ENCODE data around the gene N4BP3. TPM values are rescaled to one million over a fixed set of nuclear protein-coding genes. Genes with fewer than 3 reads are reported as not detected.

Gene N4BP3
- total RNA-seq, 1 donor from 2014 or later, result 103 TPM

DNA sequence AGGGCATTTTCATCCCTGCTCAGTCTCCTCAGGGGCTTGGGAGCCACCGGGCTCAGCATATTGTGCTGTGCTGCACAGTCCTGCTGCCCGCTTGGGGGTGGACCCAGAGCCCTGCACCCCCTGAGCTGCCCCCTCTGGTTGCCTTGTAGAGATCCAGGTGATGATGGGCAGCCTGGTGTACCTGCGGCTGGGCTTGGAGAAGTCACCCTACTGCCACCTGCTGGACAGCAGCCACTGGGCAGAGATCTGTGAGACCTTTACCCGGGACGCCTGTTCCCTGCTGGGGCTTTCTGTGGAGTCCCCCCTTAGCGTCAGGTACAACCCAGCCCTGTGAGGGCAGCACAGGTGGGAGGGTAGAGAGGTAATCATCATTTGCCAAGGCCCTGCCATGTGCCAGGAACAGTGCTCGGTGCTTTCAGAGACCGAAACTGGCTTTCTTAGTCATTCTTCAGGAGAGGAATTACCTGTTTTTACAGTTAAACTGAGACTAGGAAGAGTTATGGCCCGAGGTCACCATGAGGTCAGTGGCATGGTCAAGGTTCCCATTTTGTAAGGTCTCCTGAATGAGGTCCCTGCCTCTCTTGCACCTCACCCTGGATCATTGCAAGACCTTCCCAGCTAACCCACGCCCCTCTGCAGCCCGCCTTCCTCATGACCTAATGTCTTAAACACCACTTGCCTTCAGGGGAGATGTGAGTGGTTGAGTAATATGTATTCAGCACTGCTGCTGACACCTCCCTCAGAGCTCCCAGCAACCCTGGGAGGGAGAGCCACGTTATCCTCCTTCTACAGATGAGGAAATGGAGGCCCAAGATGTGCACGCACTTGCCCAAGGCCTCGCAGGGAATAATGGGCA is 32.9 kb downstream of the N4BP3 start:
- DNase-seq (ENCODE audit: extremely low read depth, low read depth, low spot score), result no peak

DNA sequence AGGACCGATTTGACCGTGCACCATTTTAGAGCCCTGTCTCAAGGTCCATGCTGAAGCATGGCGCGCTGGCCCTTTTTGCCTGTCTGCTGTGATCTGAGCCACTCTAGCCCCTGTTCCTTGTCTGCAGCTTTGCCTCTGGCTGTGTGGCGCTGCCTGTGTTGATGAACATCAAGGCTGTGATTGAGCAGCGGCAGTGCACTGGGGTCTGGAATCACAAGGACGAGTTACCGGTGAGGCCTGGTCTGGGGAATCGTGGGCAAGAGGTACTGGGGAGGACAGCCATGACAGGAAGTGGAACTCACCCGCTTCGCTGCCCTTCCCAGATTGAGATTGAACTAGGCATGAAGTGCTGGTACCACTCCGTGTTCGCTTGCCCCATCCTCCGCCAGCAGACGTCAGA is 34.1 kb downstream of the N4BP3 start:
- no peak for DNase-seq (ENCODE audit: extremely low read depth, low read depth, low spot score)

DNA sequence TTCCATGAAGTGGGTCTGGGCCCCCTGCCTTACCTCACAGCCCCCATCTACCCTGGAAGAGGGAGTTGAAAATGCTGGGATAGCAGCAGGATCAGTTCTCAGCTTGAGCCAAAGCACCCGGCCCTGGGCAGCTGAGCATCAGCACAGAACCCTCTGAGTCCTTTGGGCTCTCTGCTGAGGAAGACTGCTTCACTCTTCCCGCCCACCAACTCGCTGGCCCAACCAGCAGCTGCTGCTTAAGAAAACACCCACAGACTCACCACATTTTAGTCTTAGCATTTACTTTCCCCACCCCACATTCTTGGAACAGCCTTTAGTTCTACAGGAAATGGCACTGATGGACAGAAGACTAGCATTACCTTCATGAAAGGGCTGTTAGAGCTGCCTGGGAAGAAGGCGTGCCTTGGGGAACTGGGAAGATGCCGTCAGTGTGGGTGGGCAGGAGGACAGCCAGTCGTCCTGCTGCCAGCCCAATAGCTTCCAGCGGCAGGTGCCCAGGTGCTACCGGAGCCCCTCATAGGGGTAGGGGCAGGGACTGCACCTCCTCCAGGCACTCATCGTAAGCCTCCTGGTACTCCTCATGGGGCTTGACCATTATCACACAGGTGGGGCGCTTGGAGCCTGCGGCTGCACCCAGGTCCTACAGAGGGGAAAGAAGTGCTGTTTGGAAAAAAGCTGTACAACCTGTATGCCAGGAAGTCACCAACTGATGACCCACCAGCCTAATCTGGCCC is 36.0 kb downstream of the N4BP3 start:
- no peak for DNase-seq (ENCODE audit: extremely low read depth, low read depth, low spot score)

DNA sequence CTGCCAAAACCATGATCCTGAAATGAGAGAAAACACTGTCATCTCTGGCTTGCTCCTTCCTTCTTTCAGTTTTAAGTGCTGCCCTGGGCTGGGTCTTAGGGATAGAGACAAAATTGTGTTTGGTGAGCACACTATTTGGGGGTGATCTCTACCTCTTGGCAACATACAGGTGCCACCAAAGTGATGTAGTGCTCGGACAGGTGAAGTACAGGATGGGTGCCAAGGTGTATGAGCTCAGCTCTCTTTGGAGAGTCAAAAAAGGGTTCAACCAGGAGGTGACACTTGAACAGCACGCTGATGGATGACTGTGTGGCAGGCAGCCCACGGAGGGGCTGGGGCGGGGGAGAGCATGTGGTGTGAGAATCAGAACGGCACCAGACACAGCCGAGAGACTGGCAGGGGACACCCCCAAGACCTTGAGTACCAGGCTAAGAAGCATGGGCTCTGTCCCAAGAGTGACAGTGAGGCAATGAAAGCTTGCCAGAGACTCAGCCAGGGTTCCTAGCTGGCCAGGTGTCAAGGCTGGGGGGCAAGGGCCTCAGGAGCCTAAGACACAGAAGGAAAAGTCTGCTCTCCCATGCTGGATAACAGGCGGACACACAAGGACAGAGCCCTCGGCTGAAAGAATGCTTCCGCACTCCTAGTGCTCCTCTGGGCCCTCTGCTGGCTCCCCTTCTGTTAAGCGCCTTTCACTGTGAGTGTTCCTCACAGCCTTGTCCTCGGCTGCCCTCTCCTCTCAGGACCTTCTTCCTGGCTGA is 37.8 kb downstream of the N4BP3 start:
- DNase-seq (ENCODE audit: extremely low read depth, low read depth, low spot score), result no peak

DNA sequence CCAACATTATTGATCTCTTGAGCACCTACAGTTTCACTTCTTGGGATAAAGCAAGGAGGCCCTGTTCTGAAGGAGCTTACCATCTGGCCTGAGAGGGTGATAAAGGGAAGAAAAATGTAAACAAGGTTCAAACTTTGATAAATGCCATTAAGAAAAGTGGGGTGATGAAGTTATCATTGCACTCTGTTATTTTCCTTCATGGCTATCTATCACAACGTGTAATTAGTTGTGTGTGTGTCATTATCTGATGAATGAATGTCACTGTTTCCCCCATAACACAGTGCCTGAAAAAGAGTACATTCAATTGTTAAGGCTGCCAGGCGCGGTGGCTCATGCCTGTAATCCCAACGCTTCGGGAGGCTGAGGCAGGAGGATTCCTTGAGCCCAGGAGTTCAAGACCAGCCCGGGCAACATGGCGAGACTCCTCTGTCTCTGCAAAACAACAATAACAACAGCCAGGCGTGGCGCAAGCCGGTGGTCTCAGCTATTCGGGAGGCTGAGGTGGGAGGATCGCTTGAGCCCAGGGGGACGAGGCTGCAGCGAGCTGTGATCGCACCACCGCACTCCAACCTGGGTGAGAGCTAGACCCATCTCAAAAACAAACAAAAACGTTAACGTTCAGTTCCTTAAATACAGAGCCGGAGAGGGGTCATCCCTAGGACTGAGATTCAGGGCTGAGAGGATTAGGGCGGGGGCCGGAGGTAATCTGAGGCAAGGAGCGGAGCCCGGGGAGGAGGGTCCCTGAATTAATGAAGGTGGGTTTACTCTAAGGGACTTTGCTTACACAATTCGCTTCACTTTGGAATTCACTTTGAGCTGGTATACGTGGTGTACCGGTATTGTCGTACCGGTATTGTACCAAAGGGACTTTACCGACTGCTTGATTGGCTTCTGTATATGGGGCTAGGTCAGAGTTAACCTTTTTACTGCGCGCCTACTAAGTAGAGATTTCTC is 39.4 kb downstream of the N4BP3 start:
- DNase-seq (ENCODE audit: extremely low read depth, low read depth, low spot score), result no peak

DNA sequence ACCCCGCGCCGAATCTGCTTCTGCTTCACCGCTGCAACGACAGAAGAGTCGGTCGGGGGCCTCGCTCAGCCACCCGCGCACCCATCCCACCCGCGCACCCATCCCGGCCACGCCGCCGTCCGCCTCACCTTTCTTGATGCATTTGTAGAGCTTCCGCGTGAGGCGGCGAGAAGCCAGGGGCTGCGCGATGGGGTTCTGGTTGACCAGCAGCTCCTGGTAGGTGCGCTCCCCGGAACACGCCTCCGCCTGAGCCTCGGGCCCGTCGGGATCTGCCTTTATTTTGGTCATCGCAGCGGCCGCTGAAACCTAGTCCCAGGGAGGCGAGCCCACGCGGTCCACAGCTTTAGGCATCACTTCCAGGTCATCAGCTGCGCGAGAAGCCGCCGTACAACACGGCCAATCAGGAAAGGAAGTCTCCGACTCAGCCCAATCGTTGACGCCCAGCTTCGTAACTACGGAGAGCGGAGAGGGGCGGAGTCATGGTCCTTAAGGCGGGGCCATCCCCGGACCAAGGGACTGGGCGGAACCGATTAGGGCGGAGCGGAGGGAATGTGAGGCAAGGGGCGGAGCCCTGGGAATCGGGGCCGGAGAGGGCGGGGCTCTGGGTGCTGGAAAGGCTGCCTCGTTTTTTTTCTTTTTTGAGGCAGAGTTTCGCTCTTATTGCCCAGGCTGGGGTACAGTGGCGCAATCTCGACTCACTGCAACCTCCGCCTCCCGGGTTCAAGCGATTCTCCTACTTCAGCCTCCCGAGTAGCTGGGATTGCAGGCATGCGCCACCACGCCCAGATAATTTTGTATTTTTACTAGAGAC is 40.4 kb downstream of the N4BP3 start, which contains the start of gene NHP2:
Gene NHP2, minus strand, starts transcription at position 356 of the 811 bp plus-strand sequence. Its CDS starts 68 bp downstream, at position 288.
- peak; percentile 93 for DNase-seq (ENCODE audit: extremely low read depth, low read depth, low spot score)

DNA sequence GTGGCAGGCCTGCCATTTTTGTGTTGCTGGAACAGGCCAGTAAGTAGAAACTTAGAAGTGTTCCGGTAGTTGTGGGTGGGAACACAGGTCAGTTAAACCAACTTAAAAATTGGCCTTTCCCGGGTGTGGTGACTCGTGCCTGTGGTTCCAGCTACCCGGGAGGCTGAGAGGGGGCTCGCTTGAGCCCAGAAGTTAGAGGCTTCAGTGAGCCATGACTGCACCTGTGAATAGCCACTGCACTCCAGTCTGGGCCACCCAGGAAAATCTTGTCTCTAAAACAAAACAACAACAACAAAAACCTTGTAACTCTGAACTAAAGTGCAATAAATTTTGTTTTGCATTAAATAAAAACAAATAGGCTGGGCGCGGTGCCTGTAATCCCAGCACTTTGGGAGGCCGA is 41.7 kb downstream of the N4BP3 start:
- DNase-seq (ENCODE audit: extremely low read depth, low read depth, low spot score), result no peak

DNA sequence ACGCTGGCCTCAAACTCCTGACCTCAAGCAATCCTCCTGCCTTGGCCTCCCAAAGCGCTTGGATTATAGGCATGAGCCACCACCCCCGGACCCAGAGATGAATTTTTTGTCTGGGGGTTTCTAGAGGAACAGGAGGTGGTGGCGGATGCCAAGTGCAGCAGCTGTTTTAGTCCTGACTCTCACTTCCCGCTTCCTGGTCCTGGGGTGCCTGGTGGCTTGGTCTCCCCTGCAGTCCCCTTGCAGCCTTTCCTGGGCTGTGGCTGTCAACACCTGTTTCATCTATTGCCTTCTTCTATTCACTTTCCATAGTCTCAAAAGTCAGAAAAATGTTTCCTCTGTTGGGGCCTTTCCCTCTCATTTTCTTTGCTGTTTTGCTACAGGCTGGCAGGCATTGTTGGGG is 46.8 kb downstream of the N4BP3 start:
- DNase-seq (ENCODE audit: extremely low read depth, low read depth, low spot score), result no peak

DNA sequence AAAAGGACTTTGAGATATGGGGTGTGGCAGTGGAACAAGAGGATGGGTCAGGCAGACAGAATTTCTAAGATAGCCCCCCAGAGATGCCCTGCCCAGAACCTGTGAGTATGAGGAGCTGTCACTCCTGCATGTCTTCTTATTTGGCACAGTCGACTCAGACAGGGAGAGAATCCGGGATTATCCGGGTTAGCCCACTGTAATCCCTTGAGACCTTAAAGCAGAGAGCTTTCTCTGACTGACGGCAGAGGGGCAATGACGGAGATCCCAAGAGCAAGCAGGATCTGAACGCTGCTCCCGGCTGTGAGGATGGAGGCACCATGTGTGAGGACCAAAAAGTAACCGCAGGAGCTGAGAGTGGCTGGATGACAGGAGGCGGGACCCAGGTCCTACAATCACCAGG is 49.1 kb downstream of the N4BP3 start:
- no peak for DNase-seq (ENCODE audit: extremely low read depth, low read depth, low spot score)

DNA sequence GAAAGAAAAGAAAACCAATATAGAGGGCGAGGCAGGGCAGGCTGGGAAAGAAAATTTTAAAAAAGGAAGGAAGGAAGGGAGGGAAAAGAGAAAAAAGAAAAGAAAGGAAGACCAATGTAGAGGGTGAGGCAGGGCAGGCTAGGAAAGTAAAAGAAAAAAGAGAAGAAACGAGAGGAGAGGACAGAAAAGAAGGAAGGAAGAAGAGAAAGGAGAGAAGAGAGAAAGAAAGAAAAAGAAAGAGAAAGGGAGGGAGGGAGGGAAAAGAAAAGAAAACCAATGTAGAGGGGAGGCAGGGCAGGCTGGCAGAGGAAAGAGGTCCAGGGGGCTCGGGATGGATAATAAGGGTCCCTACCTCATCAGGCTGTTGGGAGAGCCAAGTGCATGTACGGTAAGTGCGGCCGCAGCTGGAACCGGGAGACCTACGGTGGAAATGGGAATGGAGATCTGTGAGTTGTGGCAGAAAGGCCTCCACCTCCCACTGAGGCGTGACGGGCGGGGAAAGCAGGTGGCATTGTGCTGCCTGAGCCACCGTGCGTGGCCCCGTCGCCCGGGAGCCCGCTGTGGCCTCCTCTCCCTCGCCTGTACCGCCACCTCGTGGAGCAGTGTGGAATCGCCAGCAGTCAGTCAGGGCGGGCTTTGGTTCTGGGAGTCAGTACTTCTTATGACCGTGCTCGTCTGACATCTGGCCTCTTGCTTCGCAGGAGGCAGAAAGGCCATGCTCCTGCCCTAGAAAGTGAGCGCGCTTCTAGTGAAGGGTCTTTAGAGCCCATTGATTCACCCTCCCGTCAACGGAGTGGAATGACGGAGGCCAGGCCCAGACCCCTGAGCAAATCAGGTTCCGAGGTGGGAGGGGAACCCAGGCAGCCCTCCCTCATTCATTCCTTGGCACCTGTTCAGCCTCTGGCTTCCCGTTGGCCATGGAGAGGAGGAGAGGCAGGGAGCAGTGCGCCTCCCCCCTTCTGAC is 50.7 kb downstream of the N4BP3 start:
- DNase-seq (ENCODE audit: extremely low read depth, low read depth, low spot score), result no peak

DNA sequence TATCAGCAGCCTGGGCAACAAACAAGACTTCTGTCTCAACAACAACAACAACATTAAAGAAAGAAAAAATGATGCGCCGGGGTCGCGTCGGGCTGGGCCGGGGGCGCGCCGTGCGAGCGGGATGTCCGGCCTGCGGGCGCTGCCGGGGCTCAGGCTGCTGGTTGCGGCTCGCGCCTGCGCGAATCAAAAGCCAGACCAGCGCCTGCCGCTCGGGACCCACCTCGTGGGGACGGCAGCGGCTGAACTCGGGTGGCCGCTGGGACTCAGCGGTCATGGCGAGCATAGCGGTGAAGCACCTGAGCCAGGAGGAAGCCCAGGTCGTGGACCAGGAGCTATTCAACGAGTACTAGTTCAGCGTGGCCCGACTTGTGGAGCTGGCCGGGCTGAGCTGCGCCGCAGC is 52.2 kb downstream of the N4BP3 start:
- no peak for DNase-seq (ENCODE audit: extremely low read depth, low read depth, low spot score)

DNA sequence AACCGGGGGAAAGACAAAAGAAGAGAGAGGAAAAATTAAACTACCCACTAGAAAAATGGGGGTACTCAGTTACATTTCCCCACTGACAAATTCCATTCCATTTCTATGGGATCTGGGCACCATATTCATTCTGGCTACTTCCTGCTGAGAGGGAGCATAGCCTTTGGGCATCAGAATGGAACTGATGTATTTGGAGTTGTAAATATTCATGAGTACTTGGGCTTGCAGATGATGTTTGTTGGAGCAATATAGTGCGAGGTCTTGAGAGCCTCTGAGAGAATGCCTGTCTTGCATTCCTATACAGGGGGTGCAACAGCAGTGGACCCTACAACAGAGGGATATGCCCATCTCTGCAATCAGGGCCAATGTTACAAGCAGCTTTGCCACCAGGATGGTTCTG is 57.1 kb downstream of the N4BP3 start:
- no peak for DNase-seq (ENCODE audit: extremely low read depth, low read depth, low spot score)

DNA sequence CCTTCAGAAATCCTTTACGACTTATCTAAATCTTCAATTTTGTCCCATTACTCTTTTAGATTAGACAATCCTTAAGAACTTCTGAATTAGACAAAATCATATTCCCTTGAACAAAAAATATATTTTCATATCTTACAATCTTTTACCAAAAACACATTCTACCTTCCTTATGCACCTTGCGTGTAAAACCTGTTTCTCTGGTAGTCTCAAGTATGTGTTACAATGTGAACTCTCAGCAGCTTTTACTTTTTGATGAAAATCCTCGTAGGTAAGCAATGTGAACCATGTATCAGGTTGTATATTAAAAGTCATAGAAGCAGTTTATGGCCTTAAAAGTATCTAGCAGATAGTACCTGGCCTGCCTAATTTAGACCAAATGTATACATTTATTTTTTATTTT is 61.1 kb downstream of the N4BP3 start:
- DNase-seq (ENCODE audit: extremely low read depth, low read depth, low spot score), result no peak

Other genes starting within 250 kb of the N4BP3 start
- gene PROP1, start 117.3 kb upstream of the N4BP3 start, total RNA-seq, result not detected in 2 replicates
- gene RMND5B, start 17.5 kb downstream of the N4BP3 start, total RNA-seq, result 28.4 and 40.7 TPM in 2 replicates
- 242 and 354 TPM in 2 replicates for gene NHP2, start 40.4 kb downstream of the N4BP3 start, total RNA-seq
- not detected in 2 replicates for gene GMCL2, start 73.8 kb downstream of the N4BP3 start, total RNA-seq
- gene HNRNPAB, start 91.0 kb downstream of the N4BP3 start, total RNA-seq, result 106 and 146 TPM in 2 replicates
- 23.3 and 31.0 TPM in 2 replicates for gene PHYKPL, start 119.3 kb downstream of the N4BP3 start, total RNA-seq